Nucleus accumbens (tissue), 56 donors: ENCODE results near the gene HNRNPM.

Experiments
- DNase-seq, 56 donors: peaks; one replicate each; lab custom pipeline; 2025; lab: John Stamatoyannopoulos, UW

Gene HNRNPM

DNA sequence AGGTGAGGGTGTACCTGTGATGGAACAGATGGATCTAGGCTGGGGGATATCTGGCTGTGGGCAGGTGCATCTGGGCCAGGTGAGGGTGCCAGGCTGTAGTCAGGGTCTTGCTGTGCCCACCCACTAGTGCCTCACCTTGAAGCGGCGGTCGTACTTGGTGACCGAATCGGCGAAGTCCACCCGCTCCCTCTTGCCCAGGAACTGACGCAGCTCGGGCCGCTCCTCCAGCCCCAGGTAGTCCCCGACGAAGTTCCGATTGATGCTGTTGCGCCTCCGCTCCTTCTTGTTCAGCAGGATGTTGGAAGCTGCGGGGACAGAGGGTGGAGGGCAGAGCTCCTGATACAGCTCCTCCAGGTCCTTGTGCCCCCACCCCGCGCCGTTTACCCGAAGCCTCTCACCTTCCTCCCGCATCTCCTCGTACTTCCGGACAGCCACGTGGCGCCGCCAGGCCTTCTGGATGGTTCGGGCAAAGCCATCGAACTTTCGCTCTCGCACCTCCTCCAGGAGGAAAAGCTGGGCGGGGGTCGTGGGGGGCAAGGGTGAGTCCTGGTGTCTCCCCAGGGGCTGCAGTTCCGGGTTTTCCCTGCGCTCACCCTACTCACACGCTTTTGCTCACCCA is 85.4 kb downstream of the HNRNPM start:
- DNase-seq: no peak

DNA sequence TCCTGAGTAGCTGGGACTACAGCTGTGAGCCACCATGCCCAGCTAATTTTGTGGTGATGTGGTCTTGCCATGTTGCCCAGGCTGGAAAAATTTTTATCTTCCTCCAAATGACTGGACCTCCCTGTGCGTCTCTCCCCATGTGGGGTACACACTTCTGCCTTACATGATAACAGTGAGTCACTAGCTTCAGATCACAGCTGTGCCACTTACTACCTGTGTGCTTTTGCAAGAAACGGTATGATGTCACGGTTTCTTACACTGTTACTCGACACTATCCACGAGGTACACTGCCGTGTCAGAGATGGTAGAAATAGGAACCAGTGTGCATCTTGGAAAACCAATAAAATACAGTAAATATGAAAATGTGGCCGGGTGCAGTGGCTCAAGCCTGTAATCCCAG is 86.7 kb downstream of the HNRNPM start:
- DNase-seq: no peak

GRCh38 chr19:8532225-8532624 is 87.5 kb downstream of the HNRNPM start:
- DNase-seq: no peak

- no peak for DNase-seq
Observed at GRCh38 chr19:8536282-8536681, 91.5 kb downstream of the HNRNPM start.

- no peak for DNase-seq
Observed at GRCh38 chr19:8537099-8537498, 92.3 kb downstream of the HNRNPM start.
